ENCODE measurements around the gene PPP1R18.
"Not testable (repeated sequence)": the region's sequence is repeated elsewhere in the genome, so short reads cannot be mapped to it uniquely, and the experiment has no call there.

- not testable (repeated sequence) for TF ChIP-seq CTCF (IDR thresholded peaks at IDR 0.05); POLR2AphosphoS5 (IDR thresholded peaks at IDR 0.05; ENCODE audit: insufficient read depth in 1 of 2, low read depth in 1 of 2); POLR2A (IDR thresholded peaks at IDR 0.05)
These were observed 28.5 kb downstream of the PPP1R18 start for GRCh38 chr6:30657922-30658321.

All from vagina (tissue), 2 donors.